Gastroesophageal sphincter (tissue), 3 donors: ENCODE measurements around the gene NAV2.

Source experiments
- POLR2A ChIP-seq, 2 donors: fragments of 450-650 bp; IDR thresholded peaks; one replicate each; pipeline ENCODE4 v1.6.1; 2017; ENCODE audit warnings: antibody characterized with exemption in 2 of 2, mild to moderate bottlenecking in 2 of 2, moderate library complexity in 1 of 2
- TF ChIP-seq, protein P1 (sequence below), 4 experiments: fragments of 200-600 bp in 2 of 4; fragments of 450-650 bp in 2 of 4; sonication (generic) in 1 of 4; IDR thresholded peaks; one replicate each; pipeline ENCODE4 v1.5.1; 2017 to 2019; ENCODE audit warnings: antibody characterized with exemption in 4 of 4, mild to moderate bottlenecking in 2 of 4, moderate library complexity in 2 of 4

- TF ChIP-seq, protein P1, sequence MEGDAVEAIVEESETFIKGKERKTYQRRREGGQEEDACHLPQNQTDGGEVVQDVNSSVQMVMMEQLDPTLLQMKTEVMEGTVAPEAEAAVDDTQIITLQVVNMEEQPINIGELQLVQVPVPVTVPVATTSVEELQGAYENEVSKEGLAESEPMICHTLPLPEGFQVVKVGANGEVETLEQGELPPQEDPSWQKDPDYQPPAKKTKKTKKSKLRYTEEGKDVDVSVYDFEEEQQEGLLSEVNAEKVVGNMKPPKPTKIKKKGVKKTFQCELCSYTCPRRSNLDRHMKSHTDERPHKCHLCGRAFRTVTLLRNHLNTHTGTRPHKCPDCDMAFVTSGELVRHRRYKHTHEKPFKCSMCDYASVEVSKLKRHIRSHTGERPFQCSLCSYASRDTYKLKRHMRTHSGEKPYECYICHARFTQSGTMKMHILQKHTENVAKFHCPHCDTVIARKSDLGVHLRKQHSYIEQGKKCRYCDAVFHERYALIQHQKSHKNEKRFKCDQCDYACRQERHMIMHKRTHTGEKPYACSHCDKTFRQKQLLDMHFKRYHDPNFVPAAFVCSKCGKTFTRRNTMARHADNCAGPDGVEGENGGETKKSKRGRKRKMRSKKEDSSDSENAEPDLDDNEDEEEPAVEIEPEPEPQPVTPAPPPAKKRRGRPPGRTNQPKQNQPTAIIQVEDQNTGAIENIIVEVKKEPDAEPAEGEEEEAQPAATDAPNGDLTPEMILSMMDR (IDR thresholded peaks at IDR 0.05): no peak
- TF ChIP-seq POLR2A (IDR thresholded peaks at IDR 0.05): no peak
Observed at GRCh38 chr11:19931771-19932369, 219.2 kb downstream of the NAV2 start.
